Measurements from ENCODE around the gene CAMSAP2. TPM values are rescaled to one million over a fixed set of nuclear protein-coding genes. Genes with fewer than 3 reads are reported as not detected.

Gene CAMSAP2
- total RNA-seq, 1 donor from 2014 or later = 49.4 TPM

DNA sequence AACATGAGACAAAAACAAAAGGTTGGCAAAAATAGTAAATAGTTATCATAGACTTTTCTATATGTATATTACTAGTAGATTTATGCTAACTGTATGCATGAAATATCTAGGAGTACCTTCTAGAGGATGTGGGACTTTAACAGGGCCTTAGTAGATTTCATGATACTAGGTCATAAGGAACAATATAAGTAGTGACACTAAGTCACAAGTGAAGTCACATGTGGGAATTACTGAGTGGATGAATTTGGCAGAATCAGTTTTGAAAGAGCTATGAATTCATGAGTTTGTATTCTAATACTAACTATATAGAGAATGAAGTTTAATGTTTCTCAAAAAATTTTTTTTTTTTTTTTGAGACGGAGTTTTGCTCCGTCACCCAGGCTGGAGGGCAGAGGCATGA, 81.0 kb downstream of the CAMSAP2 start:
- Histone ChIP-seq H3K9me3 (ENCODE audit: insufficient read depth, low read depth, low read length) (no peaks in the 10 kb centered on the region), H3K4me2 (ENCODE audit: low read length) (no peak overlapping the region), H3K36me3 (ENCODE audit: insufficient read depth, low read length) (peaks cover 2% of the 10 kb centered on the region), H3K4me1 (ENCODE audit: insufficient read depth, low read length) (no peaks in the 10 kb centered on the region), H4K20me1 (ENCODE audit: insufficient read depth, low read length) (peaks cover 6% of the 10 kb centered on the region), H2AFZ (ENCODE audit: low read depth, low read length) (no peak overlapping the region), H3K9ac (ENCODE audit: low read length) (no peak overlapping the region), H3K27me3 (ENCODE audit: insufficient read depth, low read length) (no peaks in the 10 kb centered on the region), H3K27ac (ENCODE audit: low read depth, low read length) (no peak overlapping the region), H3K4me3 (ENCODE audit: insufficient read depth, low read depth, low read length) (no peak overlapping the region), H3K79me2 (ENCODE audit: insufficient read depth, low read length) (peaks cover 32% of the 10 kb centered on the region)
- no peak for FAIRE-seq
- Mint-ChIP-seq H3K27me3 (ENCODE audit: low read depth, unreplicated experiment) (no peaks in the 10 kb centered on the region), H3K4me1 (ENCODE audit: low read depth, unreplicated experiment) (no peaks in the 10 kb centered on the region), H3K36me3 (ENCODE audit: low read depth, unreplicated experiment) (no peaks in the 10 kb centered on the region), H3K4me3 (ENCODE audit: unreplicated experiment) (no peak overlapping the region), H3K27ac (ENCODE audit: unreplicated experiment) (no peak overlapping the region), H3K9me3 (ENCODE audit: unreplicated experiment) (no peaks in the 10 kb centered on the region)
- no peak for DNase-seq (ENCODE audit: low read depth)
- no peak for TF ChIP-seq EZH2 (IDR thresholded peaks at IDR 0.05; ENCODE audit: insufficient read depth, low read length)
- TF ChIP-seq, protein P1, sequence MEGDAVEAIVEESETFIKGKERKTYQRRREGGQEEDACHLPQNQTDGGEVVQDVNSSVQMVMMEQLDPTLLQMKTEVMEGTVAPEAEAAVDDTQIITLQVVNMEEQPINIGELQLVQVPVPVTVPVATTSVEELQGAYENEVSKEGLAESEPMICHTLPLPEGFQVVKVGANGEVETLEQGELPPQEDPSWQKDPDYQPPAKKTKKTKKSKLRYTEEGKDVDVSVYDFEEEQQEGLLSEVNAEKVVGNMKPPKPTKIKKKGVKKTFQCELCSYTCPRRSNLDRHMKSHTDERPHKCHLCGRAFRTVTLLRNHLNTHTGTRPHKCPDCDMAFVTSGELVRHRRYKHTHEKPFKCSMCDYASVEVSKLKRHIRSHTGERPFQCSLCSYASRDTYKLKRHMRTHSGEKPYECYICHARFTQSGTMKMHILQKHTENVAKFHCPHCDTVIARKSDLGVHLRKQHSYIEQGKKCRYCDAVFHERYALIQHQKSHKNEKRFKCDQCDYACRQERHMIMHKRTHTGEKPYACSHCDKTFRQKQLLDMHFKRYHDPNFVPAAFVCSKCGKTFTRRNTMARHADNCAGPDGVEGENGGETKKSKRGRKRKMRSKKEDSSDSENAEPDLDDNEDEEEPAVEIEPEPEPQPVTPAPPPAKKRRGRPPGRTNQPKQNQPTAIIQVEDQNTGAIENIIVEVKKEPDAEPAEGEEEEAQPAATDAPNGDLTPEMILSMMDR (IDR thresholded peaks at IDR 0.05; ENCODE audit: insufficient read depth, low read depth, low read length) = no peak

DNA sequence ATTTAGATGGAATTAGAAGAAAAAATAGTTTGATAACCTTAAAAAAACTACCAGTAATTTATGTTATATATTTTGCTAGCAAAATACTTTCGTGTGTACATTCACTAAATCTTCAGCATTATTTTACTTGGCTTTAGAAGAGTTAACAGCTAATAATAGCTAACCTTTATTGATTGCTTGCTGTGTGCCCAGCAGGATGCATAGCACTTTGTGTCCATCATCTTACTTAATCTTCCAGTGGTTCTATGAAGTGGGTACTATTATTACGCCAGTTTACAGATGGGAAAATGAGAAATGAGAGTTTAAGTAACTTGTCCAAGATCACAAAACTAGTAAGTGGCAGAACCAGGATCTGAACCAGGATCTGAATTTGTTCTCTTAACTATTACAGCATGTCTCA, 92.4 kb downstream of the CAMSAP2 start:
- H3K9me3 Mint-ChIP-seq (ENCODE audit: unreplicated experiment) = no peaks in the 10 kb centered on the region
- no peaks in the 10 kb centered on the region for H3K4me1 Mint-ChIP-seq (ENCODE audit: low read depth, unreplicated experiment)
- peaks cover under 1% of the 10 kb centered on the region for H4K20me1 ChIP-seq (ENCODE audit: insufficient read depth, low read length)

DNA sequence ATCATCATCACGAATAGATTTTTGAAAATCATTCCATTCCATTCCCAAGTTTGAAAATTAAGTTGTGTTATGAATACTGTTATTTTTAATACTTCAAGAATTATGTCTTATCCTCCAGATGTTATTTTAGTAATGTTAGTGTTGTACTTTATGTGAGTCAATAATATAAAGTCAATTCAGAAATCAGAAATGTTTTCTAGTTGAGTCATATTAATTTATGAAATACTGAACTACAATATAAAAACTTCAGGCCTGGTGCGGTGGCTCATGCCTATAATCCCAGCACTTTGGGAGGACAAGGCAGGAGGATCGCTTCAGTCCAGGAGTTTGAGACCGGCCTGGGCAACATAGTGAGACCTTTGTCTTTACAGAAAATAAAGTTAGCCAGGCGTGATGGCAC, 95.7 kb downstream of the CAMSAP2 start:
- Histone ChIP-seq H3K9me3 (ENCODE audit: insufficient read depth, low read depth, low read length) (no peaks in the 10 kb centered on the region), H3K4me1 (ENCODE audit: insufficient read depth, low read length) (peaks cover 12% of the 10 kb centered on the region), H3K36me3 (ENCODE audit: insufficient read depth, low read length) (no peaks in the 10 kb centered on the region), H3K79me2 (ENCODE audit: insufficient read depth, low read length) (peaks cover 18% of the 10 kb centered on the region), H3K27me3 (ENCODE audit: insufficient read depth, low read length) (no peaks in the 10 kb centered on the region), H4K20me1 (ENCODE audit: insufficient read depth, low read length) (peaks cover 12% of the 10 kb centered on the region), H3K4me2 (ENCODE audit: low read length) (no peak overlapping the region), H3K27ac (ENCODE audit: low read depth, low read length) (no peak overlapping the region), H3K9ac (ENCODE audit: low read length) (no peak overlapping the region), H3K4me3 (ENCODE audit: insufficient read depth, low read depth, low read length) (no peak overlapping the region), H2AFZ (ENCODE audit: low read depth, low read length) (no peak overlapping the region)
- no peak for DNase-seq (ENCODE audit: low read depth)
- Mint-ChIP-seq H3K27ac (ENCODE audit: unreplicated experiment) (no peak overlapping the region), H3K9me3 (ENCODE audit: unreplicated experiment) (peaks cover 8% of the 10 kb centered on the region), H3K27me3 (ENCODE audit: low read depth, unreplicated experiment) (no peaks in the 10 kb centered on the region), H3K4me1 (ENCODE audit: low read depth, unreplicated experiment) (peaks cover 11% of the 10 kb centered on the region), H3K36me3 (ENCODE audit: low read depth, unreplicated experiment) (peaks cover 8% of the 10 kb centered on the region), H3K4me3 (ENCODE audit: unreplicated experiment) (no peak overlapping the region)
- FAIRE-seq = no peak
- TF ChIP-seq, protein P1 (IDR thresholded peaks at IDR 0.05; ENCODE audit: insufficient read depth, low read depth, low read length) = no peak
- no peak for TF ChIP-seq EZH2 (IDR thresholded peaks at IDR 0.05; ENCODE audit: insufficient read depth, low read length)

More for the DNA sequence above, 92.4 kb downstream of the CAMSAP2 start:
- Histone ChIP-seq H3K9ac (ENCODE audit: low read length) (no peak overlapping the region), H3K4me2 (ENCODE audit: low read length) (no peak overlapping the region), H3K79me2 (ENCODE audit: insufficient read depth, low read length) (peaks cover 14% of the 10 kb centered on the region), H3K27ac (ENCODE audit: low read depth, low read length) (no peak overlapping the region), H3K9me3 (ENCODE audit: insufficient read depth, low read depth, low read length) (no peaks in the 10 kb centered on the region), H3K27me3 (ENCODE audit: insufficient read depth, low read length) (no peaks in the 10 kb centered on the region), H2AFZ (ENCODE audit: low read depth, low read length) (no peak overlapping the region), H3K36me3 (ENCODE audit: insufficient read depth, low read length) (no peaks in the 10 kb centered on the region), H3K4me1 (ENCODE audit: insufficient read depth, low read length) (no peaks in the 10 kb centered on the region), H3K4me3 (ENCODE audit: insufficient read depth, low read depth, low read length) (no peak overlapping the region)
- Mint-ChIP-seq H3K27me3 (ENCODE audit: low read depth, unreplicated experiment) (no peaks in the 10 kb centered on the region), H3K36me3 (ENCODE audit: low read depth, unreplicated experiment) (no peaks in the 10 kb centered on the region), H3K4me3 (ENCODE audit: unreplicated experiment) (no peak overlapping the region), H3K27ac (ENCODE audit: unreplicated experiment) (no peak overlapping the region)
- TF ChIP-seq, protein P1 (IDR thresholded peaks at IDR 0.05; ENCODE audit: insufficient read depth, low read depth, low read length) = no peak
- no peak for TF ChIP-seq EZH2 (IDR thresholded peaks at IDR 0.05; ENCODE audit: insufficient read depth, low read length)
- FAIRE-seq = no peak
- DNase-seq (ENCODE audit: low read depth) = no peak
